GM23338 (cell line): ENCODE results near the gene SPATA20. TPM values are rescaled to one million over a fixed set of nuclear protein-coding genes. Genes with fewer than 3 reads are reported as not detected.
A peak's percentile ranks its signal among the peaks of the same experiment; 100 is the strongest.

ENCODE experiments used
- ATAC-seq: fragments of 200-7000 bp; cut with Tn5 transposase; 3 replicates; pipeline ENCODE4 v1.9.1; 2020
- DNase-seq: peaks from one replicate; pipeline ENCODE4 v3.0.0-alpha.2; 2015; ENCODE audit warnings: low spot score
- H2AFZ ChIP-seq: fragments of 200-600 bp; sonication (generic); 2 replicates; pipeline ENCODE4 v1.8.0; 2016; ENCODE audit warnings: antibody characterized with exemption, mild to moderate bottlenecking, moderate library complexity
- H3F3A ChIP-seq: fragments of 200-600 bp; sonication (generic); replicated peaks from 2 replicates; pipeline ENCODE4 v1.8.0; 2017; ENCODE audit warnings: antibody characterized with exemption, mixed run types, low read depth
- H3K27ac ChIP-seq: fragments of 200-600 bp; sonication (generic); 2 replicates; pipeline ENCODE4 v1.6.1; 2016; ENCODE audit warnings: low read depth
- H3K27me3 ChIP-seq: fragments of 200-600 bp; sonication (generic); 2 replicates; pipeline ENCODE4 v1.8.0; 2016; ENCODE audit warnings: mild to moderate bottlenecking, mixed run types, moderate library complexity; ENCODE audit not compliant: insufficient read depth
- H3K36me3 ChIP-seq: fragments of 200-600 bp; sonication (generic); 2 replicates; pipeline ENCODE4 v1.8.0; 2016; ENCODE audit warnings: mild to moderate bottlenecking; ENCODE audit not compliant: insufficient read depth
- H3K4me1 ChIP-seq: fragments of 200-600 bp; sonication (generic); 2 replicates; pipeline ENCODE4 v1.8.0; 2016; ENCODE audit warnings: mild to moderate bottlenecking, moderate library complexity; ENCODE audit not compliant: insufficient read depth
- H3K4me2 ChIP-seq: fragments of 200-600 bp; sonication (generic); 2 replicates; pipeline ENCODE4 v1.7.1; 2017; ENCODE audit warnings: mixed run types
- H3K4me3 ChIP-seq: fragments of 200-600 bp; sonication (generic); 2 replicates; pipeline ENCODE4 v1.6.1; 2016; ENCODE audit warnings: mixed run types
- H3K79me2 ChIP-seq: fragments of 200-600 bp; sonication (generic); replicated peaks from 2 replicates; pipeline ENCODE4 v1.8.0; 2017; ENCODE audit warnings: mild to moderate bottlenecking; ENCODE audit not compliant: insufficient read depth
- H3K9me2 ChIP-seq: fragments of 200-600 bp; sonication (generic); 2 replicates; pipeline ENCODE4 v1.8.0; 2017; ENCODE audit not compliant: insufficient read depth
- H4K20me1 ChIP-seq: fragments of 200-600 bp; sonication (generic); replicated peaks from 2 replicates; pipeline ENCODE4 v1.8.0; 2017; ENCODE audit warnings: mild to moderate bottlenecking; ENCODE audit not compliant: insufficient read depth
- H3K27ac Mint-ChIP-seq: 2 replicates; pipeline ENCODE4 v1.8.0; 2020; ENCODE audit warnings: inconsistent platforms, mild to moderate bottlenecking, moderate library complexity, mixed read lengths
- H3K27me3 Mint-ChIP-seq: 3 replicates; pipeline ENCODE4 v1.8.0; 2022; ENCODE audit warnings: low read depth, mild to moderate bottlenecking, moderate library complexity, mixed read lengths, inconsistent platforms; ENCODE audit not compliant: insufficient read depth, poor library complexity
- H3K36me3 Mint-ChIP-seq: 3 replicates; pipeline ENCODE4 v1.8.0; 2021; ENCODE audit warnings: low read depth, mild to moderate bottlenecking, inconsistent platforms, moderate library complexity, mixed read lengths
- H3K4me1 Mint-ChIP-seq: 3 replicates; pipeline ENCODE4 v1.8.0; 2020; ENCODE audit warnings: mild to moderate bottlenecking, inconsistent platforms, mixed read lengths
- H3K4me3 Mint-ChIP-seq: 3 replicates; pipeline ENCODE4 v1.8.0; 2021; ENCODE audit warnings: moderate library complexity, mild to moderate bottlenecking, inconsistent platforms, mixed read lengths
- H3K9me3 Mint-ChIP-seq: 3 replicates; pipeline ENCODE4 v1.8.0; 2020; ENCODE audit warnings: moderate library complexity, mild to moderate bottlenecking, inconsistent platforms, mixed read lengths
- CREB1 ChIP-seq: fragments of 250-450 bp; sonication (Bioruptor Pico); IDR thresholded peaks from 2 replicates; pipeline ENCODE4 v1.5.0; 2020; ENCODE audit warnings: low read depth, mild to moderate bottlenecking, moderate library complexity
- EZH2 ChIP-seq: fragments of 200-600 bp; sonication (generic); IDR thresholded peaks from one replicate; pipeline ENCODE4 v1.8.0; 2017; ENCODE audit warnings: antibody characterized with exemption, mild to moderate bottlenecking, low read depth; ENCODE audit not compliant: unreplicated experiment
- EZH2phosphoT487 ChIP-seq: fragments of 200-600 bp; sonication (generic); IDR thresholded peaks from one replicate; pipeline ENCODE4 v1.8.1; 2018; ENCODE audit warnings: antibody characterized with exemption; ENCODE audit not compliant: unreplicated experiment
- JUNB ChIP-seq: IDR thresholded peaks from one replicate; pipeline ENCODE4 v1.6.1; 2016; ENCODE audit warnings: antibody characterized with exemption; ENCODE audit not compliant: unreplicated experiment
- NANOG ChIP-seq: IDR thresholded peaks from 2 replicates; pipeline ENCODE4 v1.6.1; 2016; ENCODE audit warnings: antibody characterized with exemption, borderline replicate concordance
- POLR2AphosphoS5 ChIP-seq: IDR thresholded peaks from 2 replicates; pipeline ENCODE4 v1.6.1; 2016; ENCODE audit warnings: antibody characterized with exemption, low read depth
- STAT1 ChIP-seq: IDR thresholded peaks from one replicate; pipeline ENCODE4 v1.6.1; 2016; ENCODE audit warnings: antibody characterized with exemption; ENCODE audit not compliant: unreplicated experiment
- ZNF114 ChIP-seq: fragments of 250-450 bp; sonication (Bioruptor Pico); IDR thresholded peaks from 2 replicates; pipeline ENCODE4 v1.5.0; 2020; ENCODE audit warnings: mild to moderate bottlenecking, moderate library complexity
- ZNF331 ChIP-seq: fragments of 250-450 bp; sonication (Bioruptor Pico); IDR thresholded peaks from 2 replicates; pipeline ENCODE4 v1.5.0; 2020; ENCODE audit warnings: low read depth, mild to moderate bottlenecking, moderate library complexity
- polyA plus RNA-seq: library from polyadenylated mRNA; unstranded; fragments of >200 nt; fragmentation: Nextera tagmentation; extraction: Ambion mirVana; gene quantifications from 2 replicates; pipeline ENCODE4 v1.2.1, GENCODE V29; 2016
- total RNA-seq: library from RNA; depleted of rRNA; stranded (reverse); fragments of >200 nt; shearing (Covaris generic); gene quantifications from 2 replicates; pipeline ENCODE4 v1.2.3, GENCODE V29; 2014
- TF ChIP-seq, protein P1 (sequence below): IDR thresholded peaks from 2 replicates; pipeline ENCODE4 v1.6.1; 2016; ENCODE audit warnings: antibody characterized with exemption
- TF ChIP-seq, protein P2 (sequence below): fragments of 250-450 bp; sonication (Bioruptor Pico); IDR thresholded peaks from 2 replicates; pipeline ENCODE4 v1.5.0; 2020; ENCODE audit warnings: mild to moderate bottlenecking, moderate library complexity
- TF ChIP-seq, protein P3 (sequence below), 2 experiments: fragments of 200-600 bp in 1 of 2; sonication (generic) in 1 of 2; conservative IDR thresholded peaks; 2 replicates each; pipeline versions ENCODE4 v1.5.1 to v1.6.1; 2016 to 2017; ENCODE audit warnings: antibody characterized with exemption in 2 of 2, low read depth in 2 of 2, mild to moderate bottlenecking in 2 of 2, moderate library complexity in 1 of 2
- TF ChIP-seq, protein P4 (sequence below): IDR thresholded peaks from one replicate; pipeline ENCODE4 v1.6.1; 2018; ENCODE audit warnings: antibody characterized with exemption; ENCODE audit not compliant: unreplicated experiment

The SPATA20 gene
- total and polyA plus RNA-seq, 2 experiments from 2014 or later = 13.8 to 32.7 TPM

DNA sequence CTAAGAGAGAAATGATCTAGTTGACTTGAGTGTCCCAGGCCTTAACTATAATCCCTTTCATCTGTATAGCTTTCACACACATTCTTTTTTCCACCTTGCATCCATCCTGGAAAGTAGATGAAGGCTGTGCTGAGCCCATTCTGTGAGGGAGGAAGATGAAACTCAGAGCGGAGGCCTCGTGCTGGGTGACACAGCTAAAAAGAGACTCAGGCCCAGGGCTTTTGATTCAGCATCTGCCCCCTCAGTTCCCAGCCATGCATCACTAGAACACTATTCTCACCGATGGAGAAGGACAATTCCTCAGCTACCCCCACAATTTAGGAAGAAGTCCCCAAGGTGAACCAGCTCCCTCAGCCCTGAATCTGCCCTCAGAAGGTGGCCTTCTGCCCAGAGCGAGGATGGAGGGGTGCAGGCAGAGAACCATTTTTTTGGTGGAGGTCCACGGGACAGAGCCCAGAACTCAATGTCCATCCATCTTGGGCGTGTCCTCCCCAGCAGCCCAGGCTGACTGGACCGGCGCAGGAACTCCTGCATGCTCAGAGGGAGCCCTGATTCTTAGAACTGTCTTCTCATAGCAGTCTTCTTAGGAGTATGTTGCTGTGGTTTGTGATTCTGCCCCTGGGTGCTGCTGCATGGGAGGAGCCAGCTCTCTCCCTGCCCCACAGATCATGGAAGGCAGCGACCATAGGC lies 44.5 kb upstream of the SPATA20 start:
- no peaks in the 10 kb centered on the region for H3K9me3 Mint-ChIP-seq
- H3K27ac ChIP-seq = no peak overlapping the region
- peaks cover 13% of the 10 kb centered on the region for H3K27me3 Mint-ChIP-seq
- ATAC-seq = peak; percentile 15; the same call in 1 of the 3 replicates
- H3K9me2 ChIP-seq = no peaks in the 10 kb centered on the region
- no peak overlapping the region for H3K4me3 ChIP-seq
- H3F3A ChIP-seq = peaks cover under 1% of the 10 kb centered on the region; the same call in 1 of the 2 replicates
- H3K79me2 ChIP-seq = no peaks in the 10 kb centered on the region
- no peaks in the 10 kb centered on the region; the same call in 2 of the 3 replicates for H3K36me3 Mint-ChIP-seq
- H3K4me3 Mint-ChIP-seq = no peak overlapping the region
- H3K27ac Mint-ChIP-seq = no peak overlapping the region
- peaks cover 14% of the 10 kb centered on the region for H3K4me1 Mint-ChIP-seq
- no peaks in the 10 kb centered on the region for H3K27me3 ChIP-seq
- no peaks in the 10 kb centered on the region for H3K36me3 ChIP-seq
- H2AFZ ChIP-seq = no peak overlapping the region
- no peak for DNase-seq
- peaks cover 8% of the 10 kb centered on the region; the same call in 1 of the 2 replicates for H3K4me1 ChIP-seq
- TF ChIP-seq EZH2 (no peak), EZH2phosphoT487 (no peak), STAT1 (no peak), POLR2AphosphoS5 (no peak), CREB1 (CRISPR knock-in tag) (no peak), JUNB (no peak), ZNF331 (CRISPR knock-in tag) (no peak), NANOG (no peak), ZNF114 (CRISPR knock-in tag) (no peak)
- TF ChIP-seq, protein P1, sequence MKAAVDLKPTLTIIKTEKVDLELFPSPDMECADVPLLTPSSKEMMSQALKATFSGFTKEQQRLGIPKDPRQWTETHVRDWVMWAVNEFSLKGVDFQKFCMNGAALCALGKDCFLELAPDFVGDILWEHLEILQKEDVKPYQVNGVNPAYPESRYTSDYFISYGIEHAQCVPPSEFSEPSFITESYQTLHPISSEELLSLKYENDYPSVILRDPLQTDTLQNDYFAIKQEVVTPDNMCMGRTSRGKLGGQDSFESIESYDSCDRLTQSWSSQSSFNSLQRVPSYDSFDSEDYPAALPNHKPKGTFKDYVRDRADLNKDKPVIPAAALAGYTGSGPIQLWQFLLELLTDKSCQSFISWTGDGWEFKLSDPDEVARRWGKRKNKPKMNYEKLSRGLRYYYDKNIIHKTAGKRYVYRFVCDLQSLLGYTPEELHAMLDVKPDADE = no peak
- TF ChIP-seq, protein P2, sequence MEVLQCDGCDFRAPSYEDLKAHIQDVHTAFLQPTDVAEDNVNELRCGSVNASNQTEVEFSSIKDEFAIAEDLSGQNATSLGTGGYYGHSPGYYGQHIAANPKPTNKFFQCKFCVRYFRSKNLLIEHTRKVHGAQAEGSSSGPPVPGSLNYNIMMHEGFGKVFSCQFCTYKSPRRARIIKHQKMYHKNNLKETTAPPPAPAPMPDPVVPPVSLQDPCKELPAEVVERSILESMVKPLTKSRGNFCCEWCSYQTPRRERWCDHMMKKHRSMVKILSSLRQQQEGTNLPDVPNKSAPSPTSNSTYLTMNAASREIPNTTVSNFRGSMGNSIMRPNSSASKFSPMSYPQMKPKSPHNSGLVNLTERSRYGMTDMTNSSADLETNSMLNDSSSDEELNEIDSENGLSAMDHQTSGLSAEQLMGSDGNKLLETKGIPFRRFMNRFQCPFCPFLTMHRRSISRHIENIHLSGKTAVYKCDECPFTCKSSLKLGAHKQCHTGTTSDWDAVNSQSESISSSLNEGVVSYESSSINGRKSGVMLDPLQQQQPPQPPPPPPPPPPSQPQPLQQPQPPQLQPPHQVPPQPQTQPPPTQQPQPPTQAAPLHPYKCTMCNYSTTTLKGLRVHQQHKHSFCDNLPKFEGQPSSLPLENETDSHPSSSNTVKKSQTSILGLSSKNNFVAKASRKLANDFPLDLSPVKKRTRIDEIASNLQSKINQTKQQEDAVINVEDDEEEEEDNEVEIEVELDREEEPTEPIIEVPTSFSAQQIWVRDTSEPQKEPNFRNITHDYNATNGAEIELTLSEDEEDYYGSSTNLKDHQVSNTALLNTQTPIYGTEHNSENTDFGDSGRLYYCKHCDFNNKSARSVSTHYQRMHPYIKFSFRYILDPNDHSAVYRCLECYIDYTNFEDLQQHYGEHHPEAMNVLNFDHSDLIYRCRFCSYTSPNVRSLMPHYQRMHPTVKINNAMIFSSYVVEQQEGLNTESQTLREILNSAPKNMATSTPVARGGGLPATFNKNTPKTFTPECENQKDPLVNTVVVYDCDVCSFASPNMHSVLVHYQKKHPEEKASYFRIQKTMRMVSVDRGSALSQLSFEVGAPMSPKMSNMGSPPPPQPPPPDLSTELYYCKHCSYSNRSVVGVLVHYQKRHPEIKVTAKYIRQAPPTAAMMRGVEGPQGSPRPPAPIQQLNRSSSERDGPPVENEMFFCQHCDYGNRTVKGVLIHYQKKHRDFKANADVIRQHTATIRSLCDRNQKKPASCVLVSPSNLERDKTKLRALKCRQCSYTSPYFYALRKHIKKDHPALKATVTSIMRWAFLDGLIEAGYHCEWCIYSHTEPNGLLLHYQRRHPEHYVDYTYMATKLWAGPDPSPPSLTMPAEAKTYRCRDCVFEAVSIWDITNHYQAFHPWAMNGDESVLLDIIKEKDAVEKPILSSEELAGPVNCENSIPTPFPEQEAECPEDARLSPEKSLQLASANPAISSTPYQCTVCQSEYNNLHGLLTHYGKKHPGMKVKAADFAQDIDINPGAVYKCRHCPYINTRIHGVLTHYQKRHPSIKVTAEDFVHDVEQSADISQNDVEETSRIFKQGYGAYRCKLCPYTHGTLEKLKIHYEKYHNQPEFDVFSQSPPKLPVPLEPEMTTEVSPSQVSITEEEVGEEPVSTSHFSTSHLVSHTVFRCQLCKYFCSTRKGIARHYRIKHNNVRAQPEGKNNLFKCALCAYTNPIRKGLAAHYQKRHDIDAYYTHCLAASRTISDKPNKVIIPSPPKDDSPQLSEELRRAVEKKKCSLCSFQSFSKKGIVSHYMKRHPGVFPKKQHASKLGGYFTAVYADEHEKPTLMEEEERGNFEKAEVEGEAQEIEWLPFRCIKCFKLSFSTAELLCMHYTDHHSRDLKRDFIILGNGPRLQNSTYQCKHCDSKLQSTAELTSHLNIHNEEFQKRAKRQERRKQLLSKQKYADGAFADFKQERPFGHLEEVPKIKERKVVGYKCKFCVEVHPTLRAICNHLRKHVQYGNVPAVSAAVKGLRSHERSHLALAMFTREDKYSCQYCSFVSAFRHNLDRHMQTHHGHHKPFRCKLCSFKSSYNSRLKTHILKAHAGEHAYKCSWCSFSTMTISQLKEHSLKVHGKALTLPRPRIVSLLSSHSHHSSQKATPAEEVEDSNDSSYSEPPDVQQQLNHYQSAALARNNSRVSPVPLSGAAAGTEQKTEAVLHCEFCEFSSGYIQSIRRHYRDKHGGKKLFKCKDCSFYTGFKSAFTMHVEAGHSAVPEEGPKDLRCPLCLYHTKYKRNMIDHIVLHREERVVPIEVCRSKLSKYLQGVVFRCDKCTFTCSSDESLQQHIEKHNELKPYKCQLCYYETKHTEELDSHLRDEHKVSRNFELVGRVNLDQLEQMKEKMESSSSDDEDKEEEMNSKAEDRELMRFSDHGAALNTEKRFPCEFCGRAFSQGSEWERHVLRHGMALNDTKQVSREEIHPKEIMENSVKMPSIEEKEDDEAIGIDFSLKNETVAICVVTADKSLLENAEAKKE (CRISPR knock-in tag) = no peak
- TF ChIP-seq, protein P3, sequence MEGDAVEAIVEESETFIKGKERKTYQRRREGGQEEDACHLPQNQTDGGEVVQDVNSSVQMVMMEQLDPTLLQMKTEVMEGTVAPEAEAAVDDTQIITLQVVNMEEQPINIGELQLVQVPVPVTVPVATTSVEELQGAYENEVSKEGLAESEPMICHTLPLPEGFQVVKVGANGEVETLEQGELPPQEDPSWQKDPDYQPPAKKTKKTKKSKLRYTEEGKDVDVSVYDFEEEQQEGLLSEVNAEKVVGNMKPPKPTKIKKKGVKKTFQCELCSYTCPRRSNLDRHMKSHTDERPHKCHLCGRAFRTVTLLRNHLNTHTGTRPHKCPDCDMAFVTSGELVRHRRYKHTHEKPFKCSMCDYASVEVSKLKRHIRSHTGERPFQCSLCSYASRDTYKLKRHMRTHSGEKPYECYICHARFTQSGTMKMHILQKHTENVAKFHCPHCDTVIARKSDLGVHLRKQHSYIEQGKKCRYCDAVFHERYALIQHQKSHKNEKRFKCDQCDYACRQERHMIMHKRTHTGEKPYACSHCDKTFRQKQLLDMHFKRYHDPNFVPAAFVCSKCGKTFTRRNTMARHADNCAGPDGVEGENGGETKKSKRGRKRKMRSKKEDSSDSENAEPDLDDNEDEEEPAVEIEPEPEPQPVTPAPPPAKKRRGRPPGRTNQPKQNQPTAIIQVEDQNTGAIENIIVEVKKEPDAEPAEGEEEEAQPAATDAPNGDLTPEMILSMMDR (conservative IDR thresholded peaks at IDR 0.05; ENCODE audit: low read depth in 2 of 2) = no peak
- TF ChIP-seq, protein P4, sequence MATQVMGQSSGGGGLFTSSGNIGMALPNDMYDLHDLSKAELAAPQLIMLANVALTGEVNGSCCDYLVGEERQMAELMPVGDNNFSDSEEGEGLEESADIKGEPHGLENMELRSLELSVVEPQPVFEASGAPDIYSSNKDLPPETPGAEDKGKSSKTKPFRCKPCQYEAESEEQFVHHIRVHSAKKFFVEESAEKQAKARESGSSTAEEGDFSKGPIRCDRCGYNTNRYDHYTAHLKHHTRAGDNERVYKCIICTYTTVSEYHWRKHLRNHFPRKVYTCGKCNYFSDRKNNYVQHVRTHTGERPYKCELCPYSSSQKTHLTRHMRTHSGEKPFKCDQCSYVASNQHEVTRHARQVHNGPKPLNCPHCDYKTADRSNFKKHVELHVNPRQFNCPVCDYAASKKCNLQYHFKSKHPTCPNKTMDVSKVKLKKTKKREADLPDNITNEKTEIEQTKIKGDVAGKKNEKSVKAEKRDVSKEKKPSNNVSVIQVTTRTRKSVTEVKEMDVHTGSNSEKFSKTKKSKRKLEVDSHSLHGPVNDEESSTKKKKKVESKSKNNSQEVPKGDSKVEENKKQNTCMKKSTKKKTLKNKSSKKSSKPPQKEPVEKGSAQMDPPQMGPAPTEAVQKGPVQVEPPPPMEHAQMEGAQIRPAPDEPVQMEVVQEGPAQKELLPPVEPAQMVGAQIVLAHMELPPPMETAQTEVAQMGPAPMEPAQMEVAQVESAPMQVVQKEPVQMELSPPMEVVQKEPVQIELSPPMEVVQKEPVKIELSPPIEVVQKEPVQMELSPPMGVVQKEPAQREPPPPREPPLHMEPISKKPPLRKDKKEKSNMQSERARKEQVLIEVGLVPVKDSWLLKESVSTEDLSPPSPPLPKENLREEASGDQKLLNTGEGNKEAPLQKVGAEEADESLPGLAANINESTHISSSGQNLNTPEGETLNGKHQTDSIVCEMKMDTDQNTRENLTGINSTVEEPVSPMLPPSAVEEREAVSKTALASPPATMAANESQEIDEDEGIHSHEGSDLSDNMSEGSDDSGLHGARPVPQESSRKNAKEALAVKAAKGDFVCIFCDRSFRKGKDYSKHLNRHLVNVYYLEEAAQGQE = no peak
- no peaks in the 10 kb centered on the region for H4K20me1 ChIP-seq
- H3K4me2 ChIP-seq = no peak overlapping the region
